GM18508 (cell line): ENCODE data around the gene TSGA10.
"Not testable (repeated sequence)": the region's sequence is repeated elsewhere in the genome, so short reads cannot be mapped to it uniquely, and the experiment has no call there.

Experiments used
- ATAC-seq: cut with Tn5 transposase; IDR thresholded peaks from one replicate; pipeline ENCODE4 v1.9.1; 2021; ENCODE audit warnings: moderate number of reproducible peaks; ENCODE audit not compliant: insufficient read depth, unreplicated experiment

The TSGA10 gene

DNA sequence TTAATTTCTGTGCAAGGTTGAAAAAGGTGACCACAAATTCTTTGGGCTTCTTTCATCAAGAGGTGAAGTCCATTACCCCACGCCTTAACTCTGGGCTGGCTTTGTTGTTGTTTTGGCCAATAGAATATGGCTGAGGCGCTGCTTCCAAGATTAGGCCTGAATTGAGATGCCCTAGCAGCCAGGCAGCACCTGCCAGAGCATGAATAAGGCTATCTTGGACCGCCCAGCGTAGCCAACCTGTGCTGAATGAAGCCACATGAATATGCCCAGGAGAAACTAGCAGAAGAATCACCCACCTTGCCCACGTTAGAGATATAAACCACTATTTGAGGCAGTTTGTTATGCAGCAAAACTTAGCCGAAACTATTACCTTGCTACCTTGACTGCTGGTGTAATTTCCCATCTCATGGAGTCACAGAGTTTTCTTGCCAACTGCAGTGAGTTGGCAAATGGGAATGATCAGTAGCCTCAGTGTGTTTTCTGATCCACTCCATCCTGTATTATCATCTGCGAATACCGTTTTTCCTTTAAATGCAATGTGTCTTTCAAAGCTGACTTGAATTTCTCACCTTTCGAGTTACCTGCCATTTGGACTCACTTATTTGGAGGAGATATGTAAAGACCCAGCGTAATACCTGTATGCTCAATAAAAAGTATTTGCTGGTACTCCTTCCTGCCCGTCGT, 679 bp downstream of the TSGA10 start:
- no peak for ATAC-seq

DNA sequence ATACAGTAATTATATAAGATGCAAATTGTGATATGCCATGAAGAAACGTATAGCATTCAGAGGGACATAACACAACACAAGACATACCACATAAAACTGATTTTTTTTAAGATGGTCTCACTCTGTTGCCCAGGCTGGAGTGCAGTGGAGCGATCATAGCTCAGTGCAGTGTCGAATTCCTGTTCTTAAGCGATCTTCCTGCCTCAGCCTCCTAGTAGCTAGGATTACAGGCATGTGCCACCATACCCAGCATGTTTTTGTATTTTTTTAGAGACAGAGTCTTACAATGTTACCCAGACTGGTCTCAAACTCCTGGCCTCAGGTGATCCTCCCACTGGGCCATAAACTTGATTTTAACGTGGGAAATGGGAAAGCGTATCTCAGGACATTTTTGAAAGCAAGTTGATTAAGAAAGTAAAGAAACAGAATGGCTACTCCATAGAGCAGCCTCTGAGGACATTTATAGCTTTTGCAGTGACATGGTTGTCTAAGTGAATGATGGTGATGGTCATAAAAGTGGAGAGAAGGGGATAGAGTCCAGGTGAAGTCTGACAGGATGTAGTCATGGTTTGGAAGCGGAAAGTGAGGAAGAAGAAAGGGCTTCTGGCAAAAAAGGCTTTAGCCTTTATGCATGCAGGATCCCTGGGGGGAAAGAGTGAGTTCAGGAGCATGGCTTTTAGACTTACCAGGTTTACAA, 2.4 kb downstream of the TSGA10 start:
- no peak for ATAC-seq

DNA sequence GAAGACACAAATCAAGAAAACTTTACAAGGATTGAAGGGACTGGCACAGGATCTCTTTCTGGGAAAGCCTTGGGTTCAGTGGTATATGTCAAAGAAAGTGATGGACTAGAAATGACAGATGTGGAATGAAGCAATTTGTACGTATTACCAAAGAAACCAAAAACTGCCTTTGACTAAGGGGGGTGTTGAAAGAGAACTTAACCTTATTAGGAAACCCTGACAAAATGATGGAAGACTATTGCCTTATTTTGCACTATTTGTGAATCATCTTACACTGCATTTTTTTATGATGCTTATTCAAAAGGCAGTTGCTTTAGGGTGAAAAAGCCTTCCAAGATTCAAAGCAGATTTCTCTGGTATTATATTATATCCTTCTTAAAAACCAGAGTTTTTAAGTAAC, 4.0 kb downstream of the TSGA10 start:
- no peak for ATAC-seq

DNA sequence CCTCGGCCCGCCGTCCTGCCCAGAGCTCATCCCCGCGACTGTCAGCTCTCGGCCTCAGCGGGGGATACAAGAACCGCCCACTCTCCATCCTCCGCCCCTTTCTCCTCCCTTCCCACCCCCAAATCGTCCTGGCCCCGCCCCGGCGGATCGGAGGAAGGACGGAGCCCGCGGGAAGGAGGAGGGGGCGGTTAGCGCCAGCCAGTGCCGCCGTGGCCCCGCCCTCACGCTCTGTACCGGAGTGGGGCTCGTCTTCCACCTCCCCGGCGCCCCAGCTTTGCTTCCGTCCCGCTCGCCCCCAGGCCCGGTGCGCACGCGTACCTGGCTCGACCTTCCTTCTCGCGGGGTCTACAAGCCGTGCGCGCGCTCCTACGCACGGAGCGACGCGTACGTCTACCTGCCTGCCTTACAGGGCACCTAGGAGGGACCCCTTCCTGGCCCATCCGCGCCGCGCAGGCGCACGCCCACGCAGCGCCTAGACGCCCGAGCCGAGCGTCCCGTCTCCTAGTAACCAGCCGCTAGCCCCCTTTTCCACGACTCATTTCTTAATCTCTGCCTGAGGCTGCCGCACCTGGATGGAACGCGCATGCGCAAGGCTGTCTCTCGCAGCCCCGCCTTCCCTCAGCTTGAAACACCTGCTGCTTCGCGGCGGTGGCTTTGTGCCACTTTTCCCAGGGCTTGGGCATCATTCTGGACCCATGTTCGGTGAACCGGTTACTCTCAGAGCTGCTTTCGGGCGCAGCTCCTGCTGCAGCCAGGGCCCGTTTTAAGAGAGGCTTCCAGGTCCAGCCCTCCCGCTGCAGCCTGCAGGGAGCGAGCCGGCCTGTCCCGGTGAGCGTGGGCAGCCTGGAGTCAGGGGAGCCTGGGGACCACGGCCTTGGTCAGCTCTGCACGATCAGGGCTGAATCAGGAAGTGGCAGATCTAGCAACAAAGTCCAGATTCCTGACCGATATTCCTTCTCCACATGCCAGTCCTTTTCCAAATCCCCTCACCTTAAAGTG, 13.3 kb downstream of the TSGA10 start, which contains the start of gene C2orf15:
Gene C2orf15, plus strand, starts transcription at position 598 of the 999 bp plus-strand sequence. CDS start 8,852 bp downstream, outside the sequence.
- ATAC-seq = peak; percentile 65

DNA sequence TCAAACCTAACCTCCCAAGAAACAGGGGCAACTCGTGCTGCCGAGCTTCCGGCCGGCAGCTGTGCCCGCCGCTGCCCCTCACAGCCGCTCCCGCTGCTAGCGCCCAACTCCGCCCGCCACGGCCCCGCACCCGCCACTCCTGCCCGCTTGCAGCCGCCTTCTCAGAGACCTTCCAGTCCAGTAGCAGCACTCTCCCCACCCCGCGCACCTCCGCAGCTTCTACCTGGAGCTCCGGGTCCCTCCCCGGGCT, 14.0 kb downstream of the TSGA10 start:
- ATAC-seq = peak; percentile 15

DNA sequence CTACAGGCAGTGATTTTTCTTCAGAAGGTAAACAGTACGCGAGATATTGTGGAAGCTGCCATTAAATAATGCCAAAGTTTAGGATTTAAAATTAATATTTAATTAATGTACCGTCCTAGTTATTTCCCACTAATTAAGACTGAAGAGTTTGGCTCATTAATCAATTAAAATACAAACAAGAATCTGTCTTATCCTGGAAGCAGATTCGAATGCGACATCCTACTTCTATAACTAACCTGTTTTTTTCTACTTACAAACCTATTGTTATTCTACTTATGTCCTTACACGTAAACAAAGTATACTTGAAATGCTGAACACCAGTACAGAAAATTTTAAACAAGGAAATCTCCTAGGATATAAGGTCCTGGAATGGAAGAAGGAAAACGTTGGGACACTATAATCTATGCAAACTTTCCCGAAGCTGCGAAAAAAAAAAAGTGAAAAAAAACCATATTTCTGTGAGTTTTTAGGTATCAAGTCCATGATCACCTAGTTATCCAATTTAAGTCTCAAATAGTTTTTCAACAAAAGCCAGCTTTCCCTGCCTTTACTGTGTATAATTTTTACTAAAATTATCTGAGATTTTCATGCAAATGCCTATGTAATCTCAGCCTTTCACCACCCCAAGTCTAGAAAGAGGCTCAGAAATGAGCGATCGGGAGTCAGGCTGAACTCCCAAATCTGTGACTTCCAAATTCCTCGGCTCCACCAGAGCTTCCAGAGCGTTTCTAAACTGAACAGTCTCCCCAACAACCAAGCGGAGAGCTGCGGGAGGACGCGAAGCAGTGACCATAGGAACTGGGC, 14.5 kb downstream of the TSGA10 start:
- peak; percentile 3 for ATAC-seq

DNA sequence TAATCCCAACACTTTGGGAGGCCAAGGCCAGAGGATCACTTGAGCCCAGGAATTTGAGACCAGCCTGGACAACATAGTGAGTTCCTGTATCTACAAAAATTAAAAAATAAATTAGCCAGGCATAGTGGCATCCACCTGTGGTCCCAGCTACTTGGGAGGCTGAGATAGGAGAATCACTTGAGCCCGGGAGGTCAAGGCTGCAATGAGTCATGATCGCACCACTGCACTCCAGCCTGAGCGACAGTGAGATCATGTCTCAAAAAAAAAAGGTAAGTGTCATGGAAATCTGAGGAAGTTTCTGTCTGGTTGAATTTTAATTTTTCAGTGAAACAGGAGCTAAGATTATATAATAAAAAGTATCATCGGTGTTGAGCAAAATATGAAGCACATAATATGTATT, 15.7 kb downstream of the TSGA10 start:
- ATAC-seq = no peak

DNA sequence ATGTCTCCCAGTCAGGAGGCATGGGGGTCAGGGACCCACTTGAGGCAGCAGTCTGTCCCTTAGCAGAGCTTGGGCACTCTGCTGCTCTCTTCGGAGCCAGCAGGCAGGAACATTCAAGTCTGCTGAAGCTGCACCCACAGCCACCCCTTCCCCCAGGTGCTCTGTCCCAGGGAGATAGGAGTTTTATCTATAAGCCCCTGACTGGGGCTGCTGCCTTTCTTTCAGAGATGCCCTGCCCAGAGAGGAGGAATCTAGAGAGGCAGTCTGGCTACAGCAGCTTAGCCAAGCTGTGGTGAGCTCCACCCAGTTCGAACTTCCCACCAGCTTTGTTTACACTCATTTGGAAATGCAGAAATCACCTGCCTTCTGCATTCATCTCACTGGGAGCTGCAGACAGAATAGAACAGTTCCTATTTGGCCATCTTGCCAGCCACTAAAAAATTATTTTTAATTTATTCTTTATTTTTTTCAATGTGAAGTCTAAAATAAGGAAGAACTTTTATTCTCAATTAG, 19.6 kb downstream of the TSGA10 start:
- ATAC-seq = not testable (repeated sequence)

DNA sequence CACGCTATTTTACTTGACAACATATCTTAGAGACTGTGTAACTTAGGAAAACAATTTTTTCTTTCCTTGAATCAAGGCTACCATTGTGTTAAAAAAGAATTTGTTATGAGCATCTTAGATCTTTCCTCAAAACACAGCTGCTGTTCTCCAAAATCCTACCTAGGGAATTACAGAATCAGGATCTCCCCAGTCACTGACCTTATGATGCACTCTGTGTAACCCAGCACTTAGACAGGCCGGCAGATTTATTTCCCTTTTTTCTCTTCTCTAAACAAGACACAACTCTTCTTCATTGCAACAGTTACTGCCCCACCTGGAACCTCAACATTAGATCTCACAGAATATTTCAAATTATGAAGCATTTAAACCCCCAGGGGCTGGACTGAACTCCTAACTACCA, 26.8 kb downstream of the TSGA10 start:
- no peak for ATAC-seq

DNA sequence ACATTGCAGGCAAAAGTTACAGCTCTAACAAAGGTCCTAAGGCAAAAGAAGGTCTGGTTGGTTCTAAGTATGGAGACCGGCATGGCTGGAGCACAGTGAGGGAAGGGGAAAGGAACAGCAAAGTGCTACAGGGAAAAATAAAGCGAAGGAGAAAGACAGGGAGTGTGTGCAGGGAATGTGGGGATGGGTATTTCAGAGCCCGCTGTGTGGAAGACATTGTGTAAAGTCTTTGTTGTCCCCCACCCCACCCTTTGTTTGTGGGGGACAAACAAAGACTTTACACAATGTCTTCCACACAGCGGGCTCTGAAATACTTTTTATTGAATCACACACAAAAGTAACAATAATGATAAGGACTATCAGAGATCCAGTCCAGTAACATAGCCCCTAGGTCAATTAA, 42.1 kb downstream of the TSGA10 start:
- ATAC-seq = no peak

DNA sequence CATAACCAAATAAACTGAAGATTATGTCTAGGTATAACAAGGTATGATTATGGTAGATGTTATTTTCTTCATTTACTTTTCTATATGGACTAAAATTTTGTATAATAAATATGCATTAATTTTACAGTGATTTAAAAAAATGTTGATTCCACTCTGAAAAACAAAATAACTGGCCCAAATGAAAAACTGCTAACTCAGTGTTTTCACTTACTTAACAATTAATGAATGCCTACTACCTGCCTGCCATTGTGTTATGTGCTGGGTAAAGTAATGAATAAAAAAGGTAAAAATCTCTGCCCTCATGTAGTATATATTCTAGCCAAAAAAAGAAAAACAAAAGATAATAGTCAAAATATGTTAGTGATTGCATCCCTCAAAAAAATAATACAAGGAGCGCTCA, 42.8 kb downstream of the TSGA10 start:
- no peak for ATAC-seq

DNA sequence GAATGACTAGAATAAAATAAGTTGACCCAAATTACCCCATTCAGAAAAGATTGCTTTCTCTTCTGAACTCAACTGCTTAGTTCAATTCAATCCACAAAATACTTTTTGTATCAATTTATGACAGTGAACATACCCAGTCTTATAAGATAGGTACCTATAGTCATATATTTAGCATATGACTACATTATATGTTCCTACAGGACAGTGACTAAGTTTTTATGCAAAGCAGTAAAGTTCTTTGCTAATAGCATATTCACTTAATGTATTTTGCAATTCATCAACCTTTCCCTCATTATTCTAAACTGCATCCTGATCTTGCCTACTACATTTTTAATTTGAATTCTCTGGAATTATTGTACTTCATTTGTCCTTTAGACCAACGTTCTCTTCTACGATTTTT, 43.5 kb downstream of the TSGA10 start:
- no peak for ATAC-seq

DNA sequence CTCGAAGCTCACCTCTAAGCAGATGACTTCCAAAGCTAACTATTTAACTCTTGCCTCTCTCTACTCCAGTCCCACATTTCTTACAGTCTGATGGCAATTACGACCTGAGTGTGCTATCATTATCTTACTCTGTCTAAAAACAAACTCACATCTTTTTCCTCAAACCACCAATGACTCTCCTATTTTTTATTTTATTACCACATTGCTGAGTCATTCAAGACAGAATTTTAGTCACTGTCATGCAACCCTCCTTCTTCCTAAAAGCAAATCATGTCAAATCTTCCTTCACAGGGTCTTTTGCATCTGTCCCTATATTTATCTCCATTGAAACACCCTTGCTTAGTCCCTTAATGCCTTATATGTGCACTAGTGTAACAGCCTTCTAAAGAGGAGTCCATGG, 47.8 kb downstream of the TSGA10 start:
- no peak for ATAC-seq

DNA sequence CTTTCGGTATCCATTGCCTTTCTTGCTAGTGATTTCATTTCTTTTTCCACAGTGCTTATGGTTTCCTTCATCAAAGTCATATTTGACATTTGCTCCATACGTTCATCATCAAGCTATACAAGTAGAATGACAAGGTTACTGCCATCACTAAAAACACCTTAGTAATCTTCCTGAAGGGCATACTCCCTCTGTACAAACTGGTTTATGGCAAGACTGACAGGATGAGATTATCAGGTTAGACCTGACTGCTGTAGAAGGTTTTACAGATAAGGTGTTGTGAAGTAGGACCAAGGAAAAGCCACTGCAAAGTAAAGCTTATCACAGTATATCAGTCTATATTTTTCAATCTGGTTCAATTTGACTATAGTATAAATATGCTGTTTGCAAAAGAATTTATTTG, 50.7 kb downstream of the TSGA10 start:
- no peak for ATAC-seq

DNA sequence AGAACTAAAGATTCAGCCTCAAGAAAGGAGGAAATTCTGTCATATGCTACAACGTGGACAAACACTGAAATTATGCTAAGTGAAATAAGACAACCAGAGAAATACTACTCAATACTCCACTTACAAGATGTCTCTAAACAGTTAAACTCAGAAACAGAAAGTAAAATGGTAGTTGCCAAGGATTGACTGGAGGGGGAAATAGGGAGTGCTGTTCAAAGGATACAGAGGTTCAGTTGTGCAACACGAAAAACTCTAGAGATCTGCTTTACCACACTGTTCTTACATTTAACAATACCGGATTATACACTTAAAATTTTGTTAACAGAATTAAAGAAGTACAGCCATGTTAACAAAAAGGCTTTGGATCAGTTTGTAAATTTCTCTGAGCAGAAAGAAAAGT, 53.0 kb downstream of the TSGA10 start:
- no peak for ATAC-seq

DNA sequence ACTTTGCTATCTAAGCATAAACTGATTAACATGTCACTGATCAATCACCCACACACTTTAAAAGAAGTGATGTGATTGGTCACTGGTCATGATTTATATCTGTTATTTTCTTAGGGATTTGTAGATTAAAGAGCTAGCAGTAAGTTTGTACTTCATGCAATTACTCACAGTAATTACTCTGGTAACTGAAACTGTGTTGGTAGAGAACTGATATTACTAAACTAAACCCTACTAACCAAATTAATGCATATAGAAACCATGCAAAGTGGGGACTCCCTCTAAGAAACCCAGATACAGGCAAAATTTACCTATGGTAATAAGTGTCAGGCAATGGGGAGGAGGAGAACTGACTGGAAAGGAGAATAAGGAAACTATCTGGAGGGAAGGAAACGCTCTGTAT, 58.0 kb downstream of the TSGA10 start:
- no peak for ATAC-seq

DNA sequence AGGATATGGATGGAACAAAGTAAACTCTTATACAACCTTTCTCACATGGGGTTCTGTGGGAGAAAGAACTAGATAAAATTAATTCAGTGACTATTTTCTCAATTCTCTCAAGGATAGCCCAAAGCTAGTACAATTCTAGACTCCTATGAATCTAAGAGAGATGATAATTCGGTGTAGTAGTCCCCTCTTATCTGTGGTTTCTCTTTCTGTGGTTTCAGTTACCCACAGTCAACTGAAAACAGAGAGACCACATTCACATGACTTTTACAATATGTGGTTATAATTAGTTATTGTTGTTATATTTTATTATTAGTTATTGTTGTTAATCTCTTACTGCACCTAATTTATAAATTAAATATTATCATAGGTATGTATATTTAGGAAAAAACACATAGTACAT, 66.7 kb downstream of the TSGA10 start:
- no peak for ATAC-seq

DNA sequence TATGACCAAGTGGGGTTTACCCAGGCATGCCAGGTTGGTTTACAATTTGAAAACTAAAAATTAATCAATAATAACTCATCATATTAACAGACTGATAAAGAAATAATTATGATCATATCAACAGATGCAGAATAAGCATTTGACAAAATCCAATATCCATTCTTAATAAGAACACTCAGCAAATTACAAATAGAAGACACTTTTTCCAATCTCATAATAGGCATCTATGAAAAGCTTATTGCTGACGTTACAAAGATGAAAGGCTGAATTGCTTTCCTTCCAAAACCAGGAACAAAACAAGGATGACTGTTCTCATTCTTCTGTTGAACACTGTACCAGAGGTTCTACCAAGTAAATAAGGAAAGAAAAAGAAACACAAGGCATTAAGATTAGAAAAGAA, 68.4 kb downstream of the TSGA10 start:
- ATAC-seq = no peak

DNA sequence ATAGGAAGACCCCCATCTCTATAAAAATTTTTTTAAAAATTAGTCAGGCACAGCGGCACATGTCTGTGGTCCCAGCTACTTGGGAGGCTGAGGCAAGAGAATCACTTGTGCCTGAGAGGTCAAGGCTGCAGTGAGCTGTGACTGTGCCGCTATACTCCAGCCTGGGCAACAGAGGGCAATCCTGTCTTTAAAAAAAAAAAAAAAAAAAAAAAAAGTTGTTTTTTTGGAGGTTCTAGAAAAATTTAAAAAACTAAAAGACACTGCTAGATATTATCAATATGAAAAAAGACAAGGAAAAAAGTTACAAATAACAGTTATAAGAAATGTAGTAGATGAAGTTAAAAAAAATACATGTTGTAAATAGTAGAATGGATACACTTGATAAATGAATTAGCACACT, 69.3 kb downstream of the TSGA10 start:
- no peak for ATAC-seq

DNA sequence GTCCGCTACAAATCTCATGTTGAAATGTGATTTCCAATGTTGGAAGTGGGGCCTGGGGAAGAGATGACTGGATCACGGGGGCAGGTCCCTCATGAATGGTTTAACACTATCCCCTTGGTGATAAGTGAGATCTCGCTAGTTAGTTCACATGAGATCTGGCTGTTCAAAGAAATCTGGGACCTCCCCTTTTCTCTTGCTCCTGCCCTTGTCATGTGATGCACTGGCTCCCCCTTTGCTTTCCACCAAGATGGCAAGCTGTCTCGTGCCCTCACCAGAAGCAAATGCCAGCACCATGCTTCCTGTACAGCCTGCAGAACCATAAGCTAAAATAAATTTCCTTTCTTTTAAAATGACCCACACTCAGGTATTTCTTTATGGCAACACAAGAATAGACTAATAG, 70.5 kb downstream of the TSGA10 start:
- no peak for ATAC-seq
